ENCODE results near the gene NFATC2. TPM values are rescaled to one million over a fixed set of nuclear protein-coding genes. Genes with fewer than 3 reads are reported as not detected.

NFATC2 gene
- total and polyA plus RNA-seq, 2 of the 8 experiments (the other 6 are each of a cell fraction or from before 2014, with no cell fraction given), result 0.27 to 0.91 TPM

DNA sequence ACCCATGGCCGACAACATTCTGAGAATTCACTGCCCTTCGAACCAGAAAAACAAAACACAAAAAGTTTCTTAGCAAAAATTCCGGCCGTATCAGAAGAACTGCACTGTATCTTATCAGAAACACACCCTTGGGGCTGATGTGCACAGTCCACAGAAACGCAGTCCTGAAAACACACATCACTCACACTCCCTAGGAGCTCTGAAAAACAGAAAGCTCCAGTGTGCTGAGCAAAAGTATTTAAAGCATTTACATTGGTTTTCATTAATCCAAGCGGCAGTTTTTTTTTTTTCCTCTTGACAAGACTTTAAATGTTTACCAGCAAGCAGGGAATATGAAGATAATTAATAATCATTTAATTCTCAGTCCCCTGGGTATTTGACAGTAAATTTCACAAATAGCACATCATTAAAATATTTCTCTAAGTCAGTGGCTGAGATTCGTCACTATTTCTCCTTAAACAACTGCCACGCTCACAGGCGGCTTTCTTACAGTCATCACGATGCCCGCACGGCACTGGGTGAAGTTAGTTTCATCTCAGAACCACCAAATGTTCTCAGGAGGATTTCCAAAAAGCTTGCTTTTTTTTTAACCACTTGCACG, 13.3 kb downstream of the NFATC2 start (continued):
- TF ChIP-seq CHD7 (IDR thresholded peaks at IDR 0.05; ENCODE audit: insufficient replicate concordance, low read length), result no peak
- no peak for TF ChIP-seq RAD21 (IDR thresholded peaks at IDR 0.05 in 1 of 2, conservative IDR thresholded peaks at IDR 0.05 in 1 of 2; ENCODE audit: low read depth in 2 of 2, low read length in 2 of 2)
- TF ChIP-seq SUZ12 (IDR thresholded peaks at IDR 0.05; ENCODE audit: low read length), result no peak
- TF ChIP-seq BACH1 (IDR thresholded peaks at IDR 0.05; ENCODE audit: low read length), result no peak
- no peak for TF ChIP-seq CHD2 (IDR thresholded peaks at IDR 0.05; ENCODE audit: low read length)
